ENCODE measurements around the gene ENTPD3. TPM values are rescaled to one million over a fixed set of nuclear protein-coding genes. Genes with fewer than 3 reads are reported as not detected.

ENTPD3 gene
- total RNA-seq, 3 donors from 2014 or later: 1.7 to 5.5 (median 3.3) TPM

DNA sequence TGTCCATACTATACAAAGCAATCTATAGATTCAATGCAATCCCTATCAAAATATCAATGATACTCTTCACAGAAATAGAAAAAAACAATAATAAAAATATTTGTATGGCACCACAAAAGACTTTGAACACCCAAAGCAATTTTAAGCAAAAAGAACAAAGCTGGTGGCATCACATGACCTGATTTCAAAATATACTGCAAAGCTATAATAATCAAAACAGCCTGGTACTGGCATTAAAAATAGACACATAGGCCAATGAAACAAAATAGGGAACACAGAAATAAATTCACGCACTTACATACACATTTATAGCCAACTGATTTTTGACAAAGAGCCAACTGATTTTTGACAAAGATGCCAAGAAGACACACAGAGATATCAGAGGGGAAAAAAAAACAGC is 9.2 kb upstream of the ENTPD3 start:
- Histone ChIP-seq H3K9me3 (no peaks in the 10 kb centered on the region), H3K4me1 (ENCODE audit: low read depth) (no peaks in the 10 kb centered on the region), H3K36me3 (ENCODE audit: low read depth) (no peaks in the 10 kb centered on the region), H3K4me3 (no peak overlapping the region)
- no peak for ATAC-seq
- intact Hi-C loops (cut with DNase I, micrococcal nuclease): no loop called here
- DNase-seq: no peak
- TF ChIP-seq, protein P1, sequence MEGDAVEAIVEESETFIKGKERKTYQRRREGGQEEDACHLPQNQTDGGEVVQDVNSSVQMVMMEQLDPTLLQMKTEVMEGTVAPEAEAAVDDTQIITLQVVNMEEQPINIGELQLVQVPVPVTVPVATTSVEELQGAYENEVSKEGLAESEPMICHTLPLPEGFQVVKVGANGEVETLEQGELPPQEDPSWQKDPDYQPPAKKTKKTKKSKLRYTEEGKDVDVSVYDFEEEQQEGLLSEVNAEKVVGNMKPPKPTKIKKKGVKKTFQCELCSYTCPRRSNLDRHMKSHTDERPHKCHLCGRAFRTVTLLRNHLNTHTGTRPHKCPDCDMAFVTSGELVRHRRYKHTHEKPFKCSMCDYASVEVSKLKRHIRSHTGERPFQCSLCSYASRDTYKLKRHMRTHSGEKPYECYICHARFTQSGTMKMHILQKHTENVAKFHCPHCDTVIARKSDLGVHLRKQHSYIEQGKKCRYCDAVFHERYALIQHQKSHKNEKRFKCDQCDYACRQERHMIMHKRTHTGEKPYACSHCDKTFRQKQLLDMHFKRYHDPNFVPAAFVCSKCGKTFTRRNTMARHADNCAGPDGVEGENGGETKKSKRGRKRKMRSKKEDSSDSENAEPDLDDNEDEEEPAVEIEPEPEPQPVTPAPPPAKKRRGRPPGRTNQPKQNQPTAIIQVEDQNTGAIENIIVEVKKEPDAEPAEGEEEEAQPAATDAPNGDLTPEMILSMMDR (IDR thresholded peaks at IDR 0.05): no peak

DNA sequence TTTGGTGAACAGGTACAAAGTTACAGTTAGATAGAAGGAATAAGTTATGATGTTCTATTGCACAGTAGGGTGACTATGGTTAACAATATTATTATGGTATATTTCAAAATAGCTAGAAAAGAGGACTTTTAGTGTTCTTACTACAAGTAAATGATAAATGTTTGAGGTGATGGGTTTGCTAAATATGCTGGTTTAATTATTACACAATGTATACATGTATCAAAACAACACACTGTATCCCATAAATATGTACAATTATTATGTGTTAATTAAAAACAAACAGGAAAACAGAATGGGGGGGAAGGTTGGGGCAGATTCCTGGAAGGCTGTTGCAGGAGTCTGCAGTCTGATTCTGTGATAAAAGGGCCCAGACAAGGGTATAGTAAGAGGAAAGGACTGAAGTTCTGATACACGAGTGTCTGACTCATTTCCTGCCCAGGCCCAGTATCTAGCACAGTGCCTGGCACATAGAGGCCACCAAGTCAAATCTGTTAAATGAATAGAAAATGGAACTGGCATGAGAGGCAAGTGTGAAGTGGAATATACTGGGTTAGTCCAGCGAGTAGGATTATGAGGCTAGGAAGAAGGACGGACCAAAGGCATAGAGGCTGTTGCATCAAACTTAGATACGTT is 7.2 kb upstream of the ENTPD3 start:
- H3K4me1 ChIP-seq (ENCODE audit: low read depth): no peaks in the 10 kb centered on the region
- no peaks in the 10 kb centered on the region for H3K9me3 ChIP-seq
- TF ChIP-seq, protein P1 (IDR thresholded peaks at IDR 0.05): no peak
- H3K4me3 ChIP-seq: no peak overlapping the region
- DNase-seq (no peak), ATAC-seq (no peak)
- no peaks in the 10 kb centered on the region for H3K36me3 ChIP-seq (ENCODE audit: low read depth)
- intact Hi-C loops (cut with DNase I, micrococcal nuclease): no loop called here

DNA sequence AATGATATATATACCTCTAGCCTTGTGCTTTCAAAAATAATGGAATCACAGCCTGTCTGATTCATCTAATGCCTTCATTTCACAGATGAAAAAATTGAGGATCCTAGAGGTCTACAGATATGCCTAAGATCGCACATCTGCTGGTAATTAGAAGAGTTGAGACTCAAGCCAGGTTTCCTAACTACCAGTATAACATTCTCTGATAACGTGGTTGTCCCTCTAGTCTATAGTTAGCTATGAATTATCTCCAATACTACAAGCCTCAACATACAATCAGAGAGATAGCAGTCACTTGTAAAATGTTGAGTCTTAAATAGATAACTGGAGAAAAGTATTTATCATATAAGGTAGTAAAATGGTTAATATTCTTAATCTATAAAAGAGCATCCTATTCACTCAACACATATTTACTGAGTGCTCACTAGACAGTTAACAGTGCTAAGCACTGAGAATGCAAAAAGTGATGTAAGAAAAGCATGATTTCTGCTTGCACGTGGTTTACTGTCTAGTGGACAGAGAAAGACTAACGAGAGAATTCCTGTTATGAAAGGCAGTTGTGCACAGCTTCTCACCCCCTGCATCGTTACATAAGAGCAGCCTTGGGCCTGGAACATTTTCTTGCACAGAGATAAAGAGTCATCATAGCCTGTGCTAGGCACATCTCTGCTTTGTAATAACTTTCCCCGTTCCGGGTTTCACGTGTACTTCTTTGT is 4.9 kb upstream of the ENTPD3 start:
- Histone ChIP-seq H3K9me3 (no peaks in the 10 kb centered on the region), H3K4me3 (no peak overlapping the region), H3K4me1 (ENCODE audit: low read depth) (no peaks in the 10 kb centered on the region), H3K36me3 (ENCODE audit: low read depth) (no peaks in the 10 kb centered on the region)
- intact Hi-C loops (cut with DNase I, micrococcal nuclease): no loop called here
- ATAC-seq (no peak), DNase-seq (no peak)
- TF ChIP-seq, protein P1 (IDR thresholded peaks at IDR 0.05): no peak

DNA sequence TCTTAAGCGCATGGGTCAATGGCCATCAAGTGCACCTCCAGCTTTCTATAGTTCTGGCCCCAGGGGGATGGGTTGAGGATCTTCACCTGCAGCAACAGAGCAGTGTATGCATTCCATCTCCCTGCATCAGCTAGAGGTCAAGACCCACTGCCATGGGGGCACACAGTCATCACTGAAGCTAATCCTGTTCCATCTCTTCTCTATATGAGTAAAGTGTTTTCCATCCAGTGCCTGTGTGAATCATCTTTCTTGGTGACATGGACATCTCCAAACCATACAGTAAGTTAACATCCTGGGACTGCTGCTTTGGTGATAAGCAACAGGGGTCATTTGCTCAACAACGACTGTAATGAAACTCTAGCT is 4.4 kb upstream of the ENTPD3 start:
- intact Hi-C loops (cut with DNase I, micrococcal nuclease): no loop called here
- DNase-seq (no peak), ATAC-seq (no peak)
- no peaks in the 10 kb centered on the region for H3K9me3 ChIP-seq
- no peaks in the 10 kb centered on the region for H3K36me3 ChIP-seq (ENCODE audit: low read depth)
- no peaks in the 10 kb centered on the region for H3K4me1 ChIP-seq (ENCODE audit: low read depth)
- H3K4me3 ChIP-seq: no peak overlapping the region
- TF ChIP-seq, protein P1 (IDR thresholded peaks at IDR 0.05): no peak

DNA sequence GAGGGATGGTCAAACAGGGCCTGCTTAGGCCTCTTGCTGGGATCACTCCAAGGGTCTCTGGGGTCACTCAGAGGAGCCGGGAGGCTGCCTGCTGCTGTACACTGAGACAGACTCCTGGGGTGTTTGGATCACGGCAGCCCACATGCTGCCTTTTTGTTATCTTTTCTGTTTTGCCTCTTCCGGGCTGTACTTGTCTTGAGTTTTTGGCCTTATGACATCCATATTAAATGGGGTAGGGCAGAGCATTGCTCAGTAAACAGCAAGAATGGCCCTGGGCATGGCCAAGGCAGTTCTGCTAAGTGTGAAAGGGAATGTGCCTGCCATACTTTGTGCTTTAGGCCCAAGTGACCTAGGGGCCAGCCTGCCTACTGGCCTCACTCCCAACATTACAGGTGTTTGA is 771 bp upstream of the ENTPD3 start:
- no peaks in the 10 kb centered on the region for H3K4me1 ChIP-seq (ENCODE audit: low read depth)
- H3K36me3 ChIP-seq (ENCODE audit: low read depth): no peaks in the 10 kb centered on the region
- TF ChIP-seq, protein P1 (IDR thresholded peaks at IDR 0.05): no peak
- intact Hi-C loops (cut with DNase I, micrococcal nuclease): no loop called here
- no peaks in the 10 kb centered on the region for H3K9me3 ChIP-seq
- DNase-seq: no peak
- no peak overlapping the region for H3K4me3 ChIP-seq
- ATAC-seq: peak; percentile 13
